Muscle layer of duodenum (tissue), 2 donors: Measurements from ENCODE around the gene PGM5.

Experiments used
- H3K27ac ChIP-seq: one replicate; pipeline ENCODE4 v1.7.0; 2013; ENCODE audit warnings: mild to moderate bottlenecking, low read length
- H3K27me3 ChIP-seq: one replicate; pipeline ENCODE4 v1.7.0; 2013; ENCODE audit warnings: low read depth, mild to moderate bottlenecking, control low read depth, low read length
- H3K36me3 ChIP-seq, 2 donors: one replicate each; pipeline ENCODE4 v1.7.0; 2013; ENCODE audit warnings: low read length in 2 of 2, control low read depth in 1 of 2, mild to moderate bottlenecking in 1 of 2; ENCODE audit not compliant: insufficient read depth in 2 of 2, control insufficient read depth in 1 of 2
- H3K4me1 ChIP-seq, 2 donors: one replicate each; pipeline ENCODE4 v1.7.0; 2013; ENCODE audit warnings: low read length in 2 of 2, mild to moderate bottlenecking in 2 of 2, control low read depth in 1 of 2, moderate library complexity in 1 of 2; ENCODE audit not compliant: insufficient read depth in 2 of 2, control insufficient read depth in 1 of 2
- H3K4me3 ChIP-seq, 2 donors: one replicate each; pipeline ENCODE4 v1.7.0; 2013; ENCODE audit warnings: low read length in 2 of 2, low read depth in 1 of 2, mild to moderate bottlenecking in 1 of 2
- H3K9me3 ChIP-seq, 2 donors: one replicate each; pipeline ENCODE4 v1.7.0; 2013; ENCODE audit warnings: low read length in 2 of 2, control low read depth in 1 of 2, mild to moderate bottlenecking in 1 of 2; ENCODE audit not compliant: control insufficient read depth in 1 of 2
- donor health status: healthy.

PGM5 gene

GRCh38 chr9:68497629-68498028, 141.2 kb downstream of the PGM5 start:
- Histone ChIP-seq H3K27me3 (no peaks in the 10 kb centered on the region), H3K4me1 (peaks cover 0 to 44% of the 10 kb centered on the region in 2 donors), H3K27ac (peak overlapping the region; percentile 78), H3K36me3 (peaks cover 3 to 12% of the 10 kb centered on the region in 2 donors), H3K4me3 (no peak overlapping the region), H3K9me3 (no peaks in the 10 kb centered on the region)

GRCh38 chr9:68498816-68499215, 142.4 kb downstream of the PGM5 start:
- H3K36me3 ChIP-seq, result peaks cover 3 to 14% of the 10 kb centered on the region in 2 donors
- no peaks in the 10 kb centered on the region for H3K27me3 ChIP-seq
- no peak overlapping the region for H3K4me3 ChIP-seq
- H3K27ac ChIP-seq, result peak overlapping the region; percentile 87
- peaks cover 0 to 37% of the 10 kb centered on the region in 2 donors for H3K4me1 ChIP-seq
- no peaks in the 10 kb centered on the region for H3K9me3 ChIP-seq

DNA sequence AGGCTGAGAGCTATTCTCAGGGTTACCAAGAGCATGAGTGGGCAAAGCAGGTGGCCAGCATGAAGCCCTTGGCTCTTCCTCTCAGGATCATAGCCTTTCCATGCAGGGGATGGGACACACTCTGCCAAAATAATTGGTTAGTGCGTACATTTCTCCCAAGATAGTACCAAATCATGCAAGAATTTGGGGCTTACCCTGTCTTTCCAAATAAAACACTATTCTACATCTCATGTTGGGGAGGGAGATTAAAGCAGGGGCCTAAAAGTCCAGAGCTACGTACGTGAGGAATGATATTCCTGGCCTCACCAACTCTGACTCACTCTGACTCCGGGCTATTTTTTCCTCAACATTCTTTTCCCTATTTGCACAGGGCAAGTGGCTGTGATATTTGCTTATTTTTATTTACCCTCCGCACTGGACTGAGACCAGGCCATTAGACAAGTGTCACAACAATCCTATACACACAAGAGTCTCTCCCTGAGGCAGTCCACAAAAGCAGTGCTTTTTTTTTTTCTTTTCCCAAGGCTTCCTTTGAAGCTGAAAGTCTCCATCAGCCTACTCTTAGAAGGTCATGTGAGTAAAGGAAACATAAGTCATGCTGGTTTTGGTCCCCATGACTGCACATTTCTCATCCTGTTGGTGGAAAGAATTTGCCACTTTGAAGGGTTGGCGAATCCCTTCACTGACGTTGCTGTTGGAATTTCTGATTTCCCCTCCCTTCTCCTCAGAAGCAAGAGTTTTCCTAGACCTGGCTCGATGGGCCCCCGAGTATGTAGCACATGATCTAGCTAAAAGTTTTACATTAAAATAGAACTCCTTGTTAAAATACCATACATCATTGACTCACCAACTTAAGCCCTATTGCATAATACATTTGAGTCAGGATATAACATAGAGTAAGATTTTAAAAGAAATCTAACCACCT, 144.3 kb downstream of the PGM5 start:
- peak overlapping the region; percentile 87 for H3K27ac ChIP-seq
- no peaks in the 10 kb centered on the region for H3K27me3 ChIP-seq
- no peaks in the 10 kb centered on the region for H3K9me3 ChIP-seq
- H3K4me3 ChIP-seq, result no peak overlapping the region
- peaks cover 0 to 35% of the 10 kb centered on the region in 2 donors for H3K4me1 ChIP-seq
- H3K36me3 ChIP-seq, result peaks cover 3 to 26% of the 10 kb centered on the region in 2 donors

- no peak overlapping the region for H3K4me3 ChIP-seq
- peaks cover 3 to 26% of the 10 kb centered on the region in 2 donors for H3K36me3 ChIP-seq
- peak overlapping the region; percentile 53 for H3K27ac ChIP-seq
- no peaks in the 10 kb centered on the region for H3K9me3 ChIP-seq
- H3K27me3 ChIP-seq, result no peaks in the 10 kb centered on the region
- H3K4me1 ChIP-seq, result peaks cover 0 to 31% of the 10 kb centered on the region in 2 donors
Observed at GRCh38 chr9:68502279-68502678, 145.9 kb downstream of the PGM5 start.

GRCh38 chr9:68505681-68506409, 149.4 kb downstream of the PGM5 start:
- H3K4me3 ChIP-seq, result no peak overlapping the region
- H3K36me3 ChIP-seq, result peaks cover 0 to 14% of the 10 kb centered on the region in 2 donors
- H3K4me1 ChIP-seq, result peaks cover 5 to 40% of the 10 kb centered on the region in 2 donors
- H3K27ac ChIP-seq, result peak overlapping the region; percentile 85
- no peaks in the 10 kb centered on the region for H3K27me3 ChIP-seq
- no peaks in the 10 kb centered on the region for H3K9me3 ChIP-seq

DNA sequence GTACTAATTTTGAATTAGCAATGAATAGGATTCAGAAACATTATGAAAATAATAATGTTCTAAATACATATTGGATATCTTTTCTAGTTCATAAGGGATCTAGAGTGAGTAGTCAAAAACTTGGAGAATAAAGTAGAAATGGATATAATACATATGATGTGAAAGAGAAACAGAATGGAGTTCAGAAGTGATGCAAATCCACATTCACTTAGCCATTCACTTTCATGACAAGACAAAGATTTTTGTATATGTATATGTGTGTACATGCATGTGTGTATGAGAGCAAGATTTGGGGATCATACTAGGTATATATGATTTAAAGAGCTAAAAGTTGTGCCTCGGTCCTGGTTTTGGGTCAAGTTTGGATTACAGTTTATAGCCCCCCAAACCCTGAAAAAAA, 150.1 kb downstream of the PGM5 start:
- Histone ChIP-seq H3K36me3 (peaks cover 0 to 14% of the 10 kb centered on the region in 2 donors), H3K9me3 (no peaks in the 10 kb centered on the region), H3K4me1 (peaks cover 5 to 37% of the 10 kb centered on the region in 2 donors), H3K27me3 (no peaks in the 10 kb centered on the region), H3K27ac (peak overlapping the region; percentile 85), H3K4me3 (no peak overlapping the region)

GRCh38 chr9:68507130-68507805, 150.9 kb downstream of the PGM5 start:
- peaks cover 5 to 30% of the 10 kb centered on the region in 2 donors for H3K4me1 ChIP-seq
- no peaks in the 10 kb centered on the region for H3K9me3 ChIP-seq
- H3K27me3 ChIP-seq, result no peaks in the 10 kb centered on the region
- no peak overlapping the region for H3K4me3 ChIP-seq
- H3K27ac ChIP-seq, result peak overlapping the region; percentile 56
- H3K36me3 ChIP-seq, result peaks cover 0 to 14% of the 10 kb centered on the region in 2 donors

- Histone ChIP-seq H3K27ac (peak overlapping the region; percentile 56), H3K9me3 (no peaks in the 10 kb centered on the region), H3K4me1 (peaks cover 5 to 29% of the 10 kb centered on the region in 2 donors), H3K27me3 (no peaks in the 10 kb centered on the region), H3K4me3 (no peak overlapping the region), H3K36me3 (peaks cover 0 to 17% of the 10 kb centered on the region in 2 donors)
Observed at GRCh38 chr9:68507806-68508145, 151.4 kb downstream of the PGM5 start.

DNA sequence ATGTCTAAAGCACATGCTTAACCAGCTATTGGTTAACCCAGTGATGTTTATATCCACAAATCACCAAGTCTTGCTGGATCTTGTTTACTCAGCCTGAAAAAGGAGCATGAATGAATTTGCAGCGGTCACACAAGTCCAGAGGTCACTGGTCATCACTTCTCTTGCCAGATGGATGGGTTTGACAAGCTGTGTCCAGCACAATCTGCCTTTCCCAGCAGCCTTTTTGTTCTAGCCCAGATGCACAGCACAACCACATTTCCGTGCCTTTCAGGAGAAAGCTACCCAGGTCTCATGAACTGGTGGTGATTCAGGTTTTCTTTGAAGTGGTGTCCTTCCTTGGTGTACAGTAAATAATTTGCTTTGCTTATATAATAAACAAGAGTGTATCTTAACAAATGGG, 152.1 kb downstream of the PGM5 start:
- Histone ChIP-seq H3K27me3 (no peaks in the 10 kb centered on the region), H3K9me3 (no peaks in the 10 kb centered on the region), H3K4me3 (no peak overlapping the region), H3K4me1 (peaks cover 5 to 29% of the 10 kb centered on the region in 2 donors), H3K27ac (peak overlapping the region; percentile 56), H3K36me3 (peaks cover 0 to 20% of the 10 kb centered on the region in 2 donors)

- H3K27ac ChIP-seq, result no peak overlapping the region
- H3K4me1 ChIP-seq, result peaks cover 5 to 29% of the 10 kb centered on the region in 2 donors
- no peaks in the 10 kb centered on the region for H3K27me3 ChIP-seq
- no peaks in the 10 kb centered on the region for H3K9me3 ChIP-seq
- H3K36me3 ChIP-seq, result peaks cover 0 to 13% of the 10 kb centered on the region in 2 donors
- no peak overlapping the region for H3K4me3 ChIP-seq
Observed at GRCh38 chr9:68509689-68510088, 153.3 kb downstream of the PGM5 start.

DNA sequence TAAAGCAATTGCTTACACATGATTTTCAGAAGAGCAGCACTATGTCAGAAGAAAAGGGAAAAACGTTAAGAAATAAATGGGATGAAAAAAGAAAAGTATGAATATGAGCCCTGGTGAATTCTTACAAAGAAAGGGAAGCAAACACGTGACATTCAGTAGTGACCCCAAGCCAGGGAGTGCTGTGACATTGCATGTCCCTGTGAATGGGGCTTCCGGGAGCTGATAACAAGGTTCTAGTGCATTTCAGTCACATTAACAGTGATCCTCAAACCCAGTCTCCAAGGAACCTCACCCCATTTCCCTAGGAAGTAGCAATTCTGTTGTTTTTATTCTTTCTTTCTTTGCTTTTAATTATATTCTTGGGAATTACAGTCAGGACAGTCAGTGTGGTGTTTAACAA, 157.0 kb downstream of the PGM5 start:
- peaks cover 0 to 9% of the 10 kb centered on the region in 2 donors for H3K4me1 ChIP-seq
- no peak overlapping the region for H3K27ac ChIP-seq
- no peak overlapping the region for H3K4me3 ChIP-seq
- H3K36me3 ChIP-seq, result peaks cover 0 to 13% of the 10 kb centered on the region in 2 donors
- peaks cover 0 to 3% of the 10 kb centered on the region in 2 donors for H3K9me3 ChIP-seq
- H3K27me3 ChIP-seq, result no peaks in the 10 kb centered on the region
